SH-SY5Y (cell line): ENCODE measurements around the gene TSHB.

ENCODE experiments used
- GATA2 ChIP-seq: IDR thresholded peaks from 2 replicates; pipeline ENCODE4 v1.6.1; 2011; ENCODE audit warnings: mild to moderate bottlenecking, low read depth, low read length
- GATA3 ChIP-seq: IDR thresholded peaks from 2 replicates; pipeline ENCODE4 v1.6.1; 2011; ENCODE audit warnings: low read depth, mild to moderate bottlenecking, low read length, moderate library complexity

- TF ChIP-seq GATA2 (peak; percentile 49), GATA3 (no peak)
These were observed 34.8 kb downstream of the TSHB start for GRCh38 chr1:115064461-115064860.
